CD14-positive monocyte (primary cell): ENCODE results near the gene SAMD13. TPM values are rescaled to one million over a fixed set of nuclear protein-coding genes. Genes with fewer than 3 reads are reported as not detected.

Source experiments
- DNase-seq, 3 donors: peaks; one replicate each; pipeline ENCODE4 v3.0.0-alpha.2; 2011 to 2022
- H2AFZ ChIP-seq: 2 replicates; pipeline ENCODE4 v1.6.0; 2012; ENCODE audit warnings: mild to moderate bottlenecking, low read depth, low read length, inconsistent platforms; ENCODE audit not compliant: insufficient read depth, poor library complexity, severe bottlenecking
- H3K27ac ChIP-seq, 2 donors: 1 replicate in 1 of 2; 2 replicates in 1 of 2; pipeline ENCODE4 v1.5.1; 2012 to 2013; ENCODE audit warnings: low read length in 2 of 2, control low read depth in 1 of 2, inconsistent platforms in 1 of 2, low read depth in 1 of 2, mild to moderate bottlenecking in 1 of 2
- H3K27me3 ChIP-seq, 2 donors: one replicate each; pipeline versions ENCODE4 v1.6.0 to v1.6.1; 2011 to 2013; ENCODE audit warnings: low read length in 2 of 2; ENCODE audit not compliant: control insufficient read depth in 2 of 2, insufficient read depth in 2 of 2
- H3K36me3 ChIP-seq, 2 donors: replicated peaks in 1 of 2; 1 replicate in 1 of 2; 2 replicates in 1 of 2; pipeline versions ENCODE4 v1.5.1 to v1.6.1; 2012 to 2013; ENCODE audit warnings: low read length in 2 of 2, control low read depth in 1 of 2, inconsistent platforms in 1 of 2, mild to moderate bottlenecking in 1 of 2; ENCODE audit not compliant: insufficient read depth in 2 of 2, control insufficient read depth in 1 of 2
- H3K4me1 ChIP-seq, 2 donors: 1 replicate in 1 of 2; 2 replicates in 1 of 2; pipeline versions ENCODE4 v1.5.1 to v1.6.1; 2012 to 2013; ENCODE audit warnings: low read length in 2 of 2, control low read depth in 1 of 2, inconsistent platforms in 1 of 2, mild to moderate bottlenecking in 1 of 2, moderate library complexity in 1 of 2; ENCODE audit not compliant: insufficient read depth in 2 of 2, control insufficient read depth in 1 of 2
- H3K4me2 ChIP-seq: replicated peaks from 2 replicates; pipeline ENCODE3; 2012; ENCODE audit warnings: low read length, moderate library complexity, mild to moderate bottlenecking; ENCODE audit not compliant: poor library complexity, severe bottlenecking; ENCODE audit errors: extremely low read depth
- H3K4me3 ChIP-seq, 3 experiments: fragments of 200-600 bp in 1 of 3; sonication (generic) in 1 of 3; replicated peaks in 1 of 3; 1 replicate in 2 of 3; 2 replicates in 1 of 3; pipeline ENCODE4 v1.5.1; 2011 to 2013; ENCODE audit warnings: low read length in 3 of 3, mild to moderate bottlenecking in 3 of 3, control low read depth in 2 of 3, low read depth in 2 of 3, inconsistent platforms in 1 of 3, moderate library complexity in 1 of 3
- H3K79me2 ChIP-seq: 2 replicates; pipeline ENCODE4 v1.6.0; 2012; ENCODE audit warnings: mild to moderate bottlenecking, control low read depth, inconsistent platforms, low read length, moderate library complexity; ENCODE audit not compliant: insufficient read depth
- H3K9ac ChIP-seq: 2 replicates; pipeline ENCODE4 v1.6.0; 2017; ENCODE audit warnings: low read length, mild to moderate bottlenecking; ENCODE audit not compliant: insufficient read depth, poor library complexity, severe bottlenecking
- H3K9me3 ChIP-seq, 2 donors: replicated peaks in 1 of 2; 1 replicate in 1 of 2; 2 replicates in 1 of 2; pipeline versions ENCODE4 v1.5.1 to v1.6.1; 2012 to 2013; ENCODE audit warnings: low read length in 2 of 2, control low read depth in 1 of 2; ENCODE audit not compliant: control insufficient read depth in 1 of 2, insufficient read depth in 1 of 2
- H4K20me1 ChIP-seq: 2 replicates; pipeline ENCODE4 v1.6.0; 2012; ENCODE audit warnings: mild to moderate bottlenecking, low read length, control low read depth, moderate library complexity; ENCODE audit not compliant: insufficient read depth
- H3K27ac Mint-ChIP-seq, 7 donors: one replicate each; pipeline ENCODE4 v1.8.0; 2020; ENCODE audit warnings: mild to moderate bottlenecking in 7 of 7, mixed read lengths in 7 of 7, moderate library complexity in 6 of 7, inconsistent platforms in 2 of 7
- H3K27me3 Mint-ChIP-seq, 3 donors: one replicate each; pipeline ENCODE4 v1.8.0; 2021 to 2022; ENCODE audit warnings: low read depth in 3 of 3, mild to moderate bottlenecking in 3 of 3, mixed read lengths in 3 of 3, moderate library complexity in 3 of 3, inconsistent platforms in 1 of 3
- H3K36me3 Mint-ChIP-seq, 2 donors: one replicate each; pipeline ENCODE4 v1.8.0; 2020; ENCODE audit warnings: mixed read lengths in 2 of 2, inconsistent platforms in 1 of 2, mild to moderate bottlenecking in 1 of 2
- H3K4me1 Mint-ChIP-seq: one replicate; pipeline ENCODE4 v1.8.0; 2020; ENCODE audit warnings: mild to moderate bottlenecking, mixed read lengths
- H3K4me3 Mint-ChIP-seq, 2 donors: one replicate each; pipeline ENCODE4 v1.8.0; 2020; ENCODE audit warnings: mild to moderate bottlenecking in 2 of 2, mixed read lengths in 2 of 2, moderate library complexity in 1 of 2
- H3K9me3 Mint-ChIP-seq, 7 donors: one replicate each; pipeline ENCODE4 v1.8.0; 2020 to 2022; ENCODE audit warnings: mixed read lengths in 7 of 7, mild to moderate bottlenecking in 6 of 7, moderate library complexity in 6 of 7, inconsistent platforms in 2 of 7
- WGBS: methylation state at CpG from one replicate; pipeline ENCODE4 v1.1.5; 2013; ENCODE audit warnings: missing lambda C conversion rate; ENCODE audit not compliant: insufficient coverage; 5-methylcytosine and 5-hydroxymethylcytosine counted together
- intact Hi-C, 2 donors: fragments of 100-400 bp; cut with micrococcal nuclease; formaldehyde crosslinking; loops; one replicate each; pipeline versions ENCODE4 v1.15.0 to v1.15.1; 2023
- polyA plus RNA-seq, 3 donors: library from polyadenylated mRNA; depleted of rRNA in 1 of 3; unstranded in 2 of 3; stranded (reverse) in 1 of 3; fragments of 300-500 nt in 2 of 3; fragments of >200 nt in 1 of 3; fragmentation: Illumina TruSeq in 2 of 3; gene quantifications; 1 replicate in 2 of 3; 2 replicates in 1 of 3; pipeline ENCODE4 v1.2.3, GENCODE V29; 2012 to 2021
- TF ChIP-seq, protein P1 (sequence below): fragments of 200-600 bp; IDR thresholded peaks from one replicate; pipeline ENCODE4 v1.8.0; 2022; ENCODE audit warnings: antibody characterized with exemption, mild to moderate bottlenecking

SAMD13 gene
- polyA plus RNA-seq, 3 donors = 0.33 to 0.56 (median 0.39) TPM

DNA sequence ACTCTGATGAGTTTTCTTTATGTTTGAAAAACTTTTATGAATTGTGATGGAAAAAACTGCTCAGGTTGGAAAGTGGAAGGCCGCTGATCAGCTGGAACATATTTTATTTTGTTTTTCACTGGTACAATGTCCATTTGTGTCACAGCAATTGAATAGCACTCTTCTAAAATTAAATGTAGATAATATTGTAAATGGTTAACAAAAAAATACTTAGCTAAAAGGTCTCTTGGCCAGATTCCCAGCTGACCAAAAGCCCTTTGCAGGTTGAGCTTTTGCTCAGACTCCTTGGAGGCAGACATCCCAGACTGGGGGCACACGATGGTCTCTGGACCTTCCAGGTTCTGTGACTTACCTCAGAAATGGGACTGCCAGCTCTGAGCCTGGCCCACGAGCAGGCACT, 26.3 kb downstream of the SAMD13 start:
- Histone ChIP-seq H3K27me3 (no peaks in the 10 kb centered on the region), H3K9ac (no peak overlapping the region), H3K9me3 (peaks cover 3 to 4% of the 10 kb centered on the region in 2 donors), H3K4me2 (no peak overlapping the region), H3K27ac (no peak overlapping the region), H3K4me3 (no peak overlapping the region), H2AFZ (no peak overlapping the region), H3K4me1 (no peaks in the 10 kb centered on the region), H4K20me1 (no peaks in the 10 kb centered on the region), H3K79me2 (no peaks in the 10 kb centered on the region), H3K36me3 (no peaks in the 10 kb centered on the region)
- Mint-ChIP-seq H3K4me3 (no peak overlapping the region), H3K4me1 (no peaks in the 10 kb centered on the region), H3K27ac (no peak overlapping the region), H3K36me3 (no peaks in the 10 kb centered on the region), H3K9me3 (peaks cover 0 to 14% (median 3%) of the 10 kb centered on the region in 7 donors), H3K27me3 (no peaks in the 10 kb centered on the region)
- WGBS = 85% methylated on average over 3 of the region's 3 CpGs
- no peak for DNase-seq
- intact Hi-C loops = no loop called here
- TF ChIP-seq, protein P1, sequence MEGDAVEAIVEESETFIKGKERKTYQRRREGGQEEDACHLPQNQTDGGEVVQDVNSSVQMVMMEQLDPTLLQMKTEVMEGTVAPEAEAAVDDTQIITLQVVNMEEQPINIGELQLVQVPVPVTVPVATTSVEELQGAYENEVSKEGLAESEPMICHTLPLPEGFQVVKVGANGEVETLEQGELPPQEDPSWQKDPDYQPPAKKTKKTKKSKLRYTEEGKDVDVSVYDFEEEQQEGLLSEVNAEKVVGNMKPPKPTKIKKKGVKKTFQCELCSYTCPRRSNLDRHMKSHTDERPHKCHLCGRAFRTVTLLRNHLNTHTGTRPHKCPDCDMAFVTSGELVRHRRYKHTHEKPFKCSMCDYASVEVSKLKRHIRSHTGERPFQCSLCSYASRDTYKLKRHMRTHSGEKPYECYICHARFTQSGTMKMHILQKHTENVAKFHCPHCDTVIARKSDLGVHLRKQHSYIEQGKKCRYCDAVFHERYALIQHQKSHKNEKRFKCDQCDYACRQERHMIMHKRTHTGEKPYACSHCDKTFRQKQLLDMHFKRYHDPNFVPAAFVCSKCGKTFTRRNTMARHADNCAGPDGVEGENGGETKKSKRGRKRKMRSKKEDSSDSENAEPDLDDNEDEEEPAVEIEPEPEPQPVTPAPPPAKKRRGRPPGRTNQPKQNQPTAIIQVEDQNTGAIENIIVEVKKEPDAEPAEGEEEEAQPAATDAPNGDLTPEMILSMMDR = no peak

DNA sequence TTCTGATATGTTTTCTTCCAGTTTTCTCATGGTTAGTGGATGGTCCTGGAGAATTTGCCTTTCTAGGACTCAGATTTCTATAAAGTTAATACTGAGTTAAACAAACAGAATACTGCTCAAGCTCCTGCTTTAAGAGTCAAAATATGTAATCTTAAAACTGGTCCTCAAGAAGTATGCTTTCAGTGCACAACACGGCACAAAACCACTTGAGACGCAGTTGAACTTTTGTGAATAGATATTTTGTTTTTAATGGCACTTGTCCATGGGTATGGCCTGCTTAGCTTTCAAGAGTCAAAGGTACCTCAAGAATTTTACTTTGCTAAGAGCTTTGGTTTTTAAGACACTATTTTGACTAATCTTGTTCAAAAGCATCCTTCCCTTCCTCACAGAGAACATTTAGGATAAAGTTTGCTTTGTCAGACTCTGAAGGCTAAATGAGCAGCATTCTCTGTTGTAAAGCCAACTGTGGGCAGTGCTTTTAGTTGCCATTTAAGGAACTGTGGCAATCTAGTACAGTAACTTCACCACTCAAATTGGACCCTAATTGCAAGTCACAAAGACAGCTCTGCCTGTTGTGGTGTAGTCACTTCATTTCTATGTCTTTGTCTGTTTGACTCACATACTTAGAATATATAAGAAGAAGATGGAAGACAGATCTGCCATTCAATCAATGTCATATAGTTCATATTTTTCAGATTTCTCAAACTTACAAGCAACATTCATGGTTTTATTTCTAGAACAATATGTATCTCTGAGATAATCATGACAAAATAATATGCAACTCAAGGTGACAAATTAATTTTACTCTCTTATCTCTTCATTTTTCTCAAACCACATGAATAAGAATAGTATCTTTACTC, 28.8 kb downstream of the SAMD13 start:
- TF ChIP-seq, protein P1 = no peak
- no peaks in the 10 kb centered on the region for H4K20me1 ChIP-seq
- Mint-ChIP-seq H3K27me3 (no peaks in the 10 kb centered on the region), H3K36me3 (no peaks in the 10 kb centered on the region), H3K4me1 (no peaks in the 10 kb centered on the region), H3K9me3 (peaks cover 0 to 16% (median 3%) of the 10 kb centered on the region in 7 donors), H3K27ac (no peak overlapping the region), H3K4me3 (no peak overlapping the region)
- H3K9me3 ChIP-seq = peaks cover 2 to 4% of the 10 kb centered on the region in 2 donors
- no peak overlapping the region for H3K27ac ChIP-seq
- no peaks in the 10 kb centered on the region for H3K4me1 ChIP-seq
- H3K4me3 ChIP-seq = no peak overlapping the region
- intact Hi-C loops = no loop called here
- WGBS = 100% methylated on average over 2 of the region's 2 CpGs
- H2AFZ ChIP-seq = no peak overlapping the region
- H3K36me3 ChIP-seq = no peaks in the 10 kb centered on the region
- H3K79me2 ChIP-seq = no peaks in the 10 kb centered on the region
- H3K4me2 ChIP-seq = no peak overlapping the region
- H3K9ac ChIP-seq = no peak overlapping the region
- no peak for DNase-seq
- H3K27me3 ChIP-seq = no peaks in the 10 kb centered on the region
